Naive thymus-derived CD4-positive, alpha-beta T cell (primary cell): ENCODE data around the gene KAZALD1. TPM values are rescaled to one million over a fixed set of nuclear protein-coding genes. Genes with fewer than 3 reads are reported as not detected.

Experiments used
- ATAC-seq: fragments of 150-1000 bp; cut with Tn5 transposase; 2 replicates; pipeline ENCODE4 v1.10.0; 2021; ENCODE audit warnings: mild to moderate bottlenecking, moderate library complexity
- CTCF ChIA-PET: fragments of 350-600 bp; sonication (Branson Sonifier 250); formaldehyde crosslinking; loops from one replicate; lab custom pipeline; 2021; ENCODE audit warnings: antibody characterized with exemption; lab: Charles Lee
- POLR2A ChIA-PET: fragments of 350-600 bp; sonication (Branson Sonifier 250); formaldehyde crosslinking; loops from one replicate; lab custom pipeline; 2021; ENCODE audit warnings: antibody characterized with exemption, inconsistent platforms; lab: Charles Lee
- DNase-seq, 9 donors: peaks; one replicate each; pipeline versions ENCODE4 v3.0.0 to v3.0.0-alpha.2; 2020 to 2022; ENCODE audit warnings: mixed read lengths in 1 of 9
- H3K27ac ChIP-seq: one replicate; pipeline ENCODE4 v1.7.0; 2013; ENCODE audit warnings: mild to moderate bottlenecking, low read depth, low read length, moderate library complexity
- H3K27me3 ChIP-seq, 2 donors: one replicate each; pipeline ENCODE4 v1.7.0; 2013; ENCODE audit warnings: low read length in 2 of 2, mild to moderate bottlenecking in 2 of 2, moderate library complexity in 2 of 2; ENCODE audit not compliant: control insufficient read depth in 2 of 2, insufficient read depth in 2 of 2
- H3K36me3 ChIP-seq, 3 experiments: 1 replicate in 2 of 3; 2 replicates in 1 of 3; pipeline ENCODE4 v1.7.0; 2013; ENCODE audit warnings: low read length in 3 of 3, mild to moderate bottlenecking in 3 of 3, moderate library complexity in 1 of 3; ENCODE audit not compliant: insufficient read depth in 3 of 3, control insufficient read depth in 2 of 3
- H3K4me1 ChIP-seq, 2 donors: one replicate each; pipeline ENCODE4 v1.7.0; 2013; ENCODE audit warnings: low read length in 2 of 2, mild to moderate bottlenecking in 2 of 2, moderate library complexity in 1 of 2; ENCODE audit not compliant: control insufficient read depth in 2 of 2, insufficient read depth in 2 of 2
- H3K4me3 ChIP-seq: 2 replicates; pipeline ENCODE4 v1.7.0; 2013; ENCODE audit warnings: mild to moderate bottlenecking, low read length
- H3K9me3 ChIP-seq, 3 experiments: 1 replicate in 2 of 3; 2 replicates in 1 of 3; pipeline ENCODE4 v1.7.0; 2013; ENCODE audit warnings: low read length in 3 of 3; ENCODE audit not compliant: control insufficient read depth in 2 of 3
- H3K27ac Mint-ChIP-seq, 9 donors: one replicate each; pipeline ENCODE4 v1.8.0; 2020 to 2022; ENCODE audit warnings: mixed read lengths in 9 of 9, mild to moderate bottlenecking in 8 of 9, moderate library complexity in 5 of 9, inconsistent platforms in 2 of 9
- H3K27me3 Mint-ChIP-seq, 5 donors: one replicate each; pipeline ENCODE4 v1.8.0; 2021 to 2022; ENCODE audit warnings: mixed read lengths in 5 of 5, mild to moderate bottlenecking in 1 of 5
- H3K36me3 Mint-ChIP-seq, 5 donors: one replicate each; pipeline ENCODE4 v1.8.0; 2020 to 2022; ENCODE audit warnings: mixed read lengths in 5 of 5, mild to moderate bottlenecking in 3 of 5, inconsistent platforms in 1 of 5
- H3K4me1 Mint-ChIP-seq, 7 donors: one replicate each; pipeline ENCODE4 v1.8.0; 2020 to 2022; ENCODE audit warnings: mixed read lengths in 7 of 7, mild to moderate bottlenecking in 3 of 7, inconsistent platforms in 1 of 7
- H3K4me3 Mint-ChIP-seq, 10 donors: one replicate each; pipeline ENCODE4 v1.8.0; 2020 to 2022; ENCODE audit warnings: mild to moderate bottlenecking in 10 of 10, mixed read lengths in 10 of 10, moderate library complexity in 6 of 10, inconsistent platforms in 2 of 10
- H3K9me3 Mint-ChIP-seq, 11 donors: one replicate each; pipeline ENCODE4 v1.8.0; 2020 to 2022; ENCODE audit warnings: mixed read lengths in 11 of 11, mild to moderate bottlenecking in 4 of 11, inconsistent platforms in 1 of 11, moderate library complexity in 1 of 11
- intact Hi-C, 2 donors: fragments of 100-400 bp; cut with micrococcal nuclease; formaldehyde crosslinking; loops; one replicate each; pipeline ENCODE4 v1.15.1; 2023
- polyA plus RNA-seq, 2 donors: library from polyadenylated mRNA; unstranded; fragments of 300-500 nt; fragmentation: Illumina TruSeq; gene quantifications; one replicate each; pipeline ENCODE4 v1.2.3, GENCODE V29; 2021
- total RNA-seq, 6 experiments: library from RNA in 5 of 6; stranded (reverse) in 5 of 6; gene quantifications; 1 replicate in 5 of 6; 2 replicates in 1 of 6; pipeline ENCODE4 v1.2.3 and lab custom pipeline; 2021 to 2026

KAZALD1 gene
- total and polyA plus RNA-seq, 7 experiments from 2014 or later = 0.22 to 1.5 (median 0.29) TPM; not detected in 4

- no peak for DNase-seq
- Mint-ChIP-seq H3K9me3 (no peaks in the 10 kb centered on the region), H3K36me3 (peaks cover 6 to 25% (median 10%) of the 10 kb centered on the region in 5 donors), H3K27ac (no peak overlapping the region), H3K27me3 (no peaks in the 10 kb centered on the region), H3K4me1 (peaks cover 13 to 23% (median 17%) of the 10 kb centered on the region in 7 donors), H3K4me3 (no peak overlapping the region)
- Histone ChIP-seq H3K36me3 (peaks cover 0 to 52% (median 28%) of the 10 kb centered on the region in 3 experiments), H3K27ac (no peak overlapping the region), H3K27me3 (no peaks in the 10 kb centered on the region), H3K4me1 (peaks cover 7 to 9% of the 10 kb centered on the region in 2 donors), H3K4me3 (no peak overlapping the region), H3K9me3 (no peaks in the 10 kb centered on the region)
- CTCF ChIA-PET = no interaction called here
- ATAC-seq = no peak
- POLR2A ChIA-PET = no interaction called here
- intact Hi-C loops = loop anchor here (10.0 kb wide), 3 partner anchors 318 to 1018 kb away; partner anchors contain the start of genes ARMH3 (in 1 of the 2) and BTRC (in 1 of the 2)
Measured at GRCh38 chr10:101036726-101037125, 25.1 kb upstream of the KAZALD1 start.

GRCh38 chr10:101038484-101038883 is 23.3 kb upstream of the KAZALD1 start:
- intact Hi-C loops = loop anchor here (10.0 kb wide), 3 partner anchors 316 to 1016 kb away; partner anchors contain the start of genes ARMH3 (in 1 of the 2) and BTRC (in 1 of the 2)
- H3K36me3 ChIP-seq = peaks cover 0 to 48% (median 28%) of the 10 kb centered on the region in 3 experiments
- POLR2A ChIA-PET = no interaction called here

GRCh38 chr10:101040061-101040460 is 21.7 kb upstream of the KAZALD1 start:
- CTCF ChIA-PET = interaction anchor here (0.6 to 4.9 kb wide), 9 partner anchors 9 to 1969 kb away, joined by 3 to 40 read pairs (median 5); partner anchors contain the start of genes PDZD7 and SFXN3
- intact Hi-C loops = loop anchor here in 1 of 2 donors (5.0 kb wide), 1 partner anchor 102 kb away; no protein-coding TSS in a partner anchor
- ATAC-seq (no peak), DNase-seq (no peak)
- H3K4me1 Mint-ChIP-seq = peaks cover 20 to 27% (median 24%) of the 10 kb centered on the region in 7 donors
- no peak overlapping the region for H3K4me3 Mint-ChIP-seq
- H3K4me1 ChIP-seq = peaks cover 5 to 14% of the 10 kb centered on the region in 2 donors
- no peak overlapping the region for H3K27ac ChIP-seq
- H3K27me3 Mint-ChIP-seq = peaks cover 0 to 16% (median 0%) of the 10 kb centered on the region in 5 donors
- POLR2A ChIA-PET = no interaction called here
- no peaks in the 10 kb centered on the region for H3K9me3 Mint-ChIP-seq
- H3K4me3 ChIP-seq = no peak overlapping the region
- no peaks in the 10 kb centered on the region for H3K27me3 ChIP-seq
- peaks cover 6 to 25% (median 10%) of the 10 kb centered on the region in 5 donors for H3K36me3 Mint-ChIP-seq
- no peaks in the 10 kb centered on the region for H3K9me3 ChIP-seq
- peaks cover 0 to 44% (median 23%) of the 10 kb centered on the region in 3 experiments for H3K36me3 ChIP-seq
- H3K27ac Mint-ChIP-seq = no peak overlapping the region

More at GRCh38 chr10:101038484-101038883, 23.3 kb upstream of the KAZALD1 start:
- CTCF ChIA-PET = interaction anchor here (1.1 to 1.2 kb wide), 2 partner anchors 9 to 24 kb away, joined by 4 to 6 read pairs; partner anchors contain the start of gene KAZALD1
- Histone ChIP-seq H3K27me3 (no peaks in the 10 kb centered on the region), H3K4me1 (peaks cover 5 to 14% of the 10 kb centered on the region in 2 donors), H3K9me3 (no peaks in the 10 kb centered on the region), H3K4me3 (no peak overlapping the region), H3K27ac (no peak overlapping the region)
- Mint-ChIP-seq H3K4me3 (no peak overlapping the region), H3K27me3 (peaks cover 0 to 2% (median 0%) of the 10 kb centered on the region in 5 donors), H3K27ac (no peak overlapping the region), H3K9me3 (no peaks in the 10 kb centered on the region), H3K4me1 (peaks cover 21 to 27% (median 23%) of the 10 kb centered on the region in 7 donors), H3K36me3 (peaks cover 6 to 25% (median 10%) of the 10 kb centered on the region in 5 donors)
- DNase-seq (no peak), ATAC-seq (no peak)

GRCh38 chr10:101040851-101041250 is 20.9 kb upstream of the KAZALD1 start:
- ATAC-seq (no peak), DNase-seq (no peak)
- H3K4me3 ChIP-seq = no peak overlapping the region
- peaks cover 0 to 37% (median 22%) of the 10 kb centered on the region in 3 experiments for H3K36me3 ChIP-seq
- Mint-ChIP-seq H3K4me1 (peaks cover 20 to 27% (median 24%) of the 10 kb centered on the region in 7 donors), H3K27ac (peak overlapping the region in 1 of 9 donors; percentile 56), H3K27me3 (peaks cover 0 to 24% (median 3%) of the 10 kb centered on the region in 5 donors), H3K36me3 (peaks cover 6 to 21% (median 10%) of the 10 kb centered on the region in 5 donors), H3K9me3 (no peaks in the 10 kb centered on the region), H3K4me3 (no peak overlapping the region)
- H3K4me1 ChIP-seq = peaks cover 5 to 14% of the 10 kb centered on the region in 2 donors
- H3K27ac ChIP-seq = no peak overlapping the region
- no peaks in the 10 kb centered on the region for H3K9me3 ChIP-seq
- intact Hi-C loops = loop anchor here (1.0 to 5.0 kb wide), 7 partner anchors 9 to 101 kb away; no protein-coding TSS in a partner anchor
- ChIA-PET POLR2A (interaction anchor here (0.8 to 3.9 kb wide), 3 partner anchors 9 to 27 kb away, joined by 4 to 40 read pairs (median 15); partner anchors contain the start of genes KAZALD1, PDZD7 and SFXN3), CTCF (interaction anchor here (0.6 to 6.9 kb wide), 13 partner anchors 10 to 1968 kb away, joined by 3 to 100 read pairs (median 4); partner anchors contain the start of genes KAZALD1, PDZD7 and SFXN3)
- no peaks in the 10 kb centered on the region for H3K27me3 ChIP-seq

- Histone ChIP-seq H3K27me3 (no peaks in the 10 kb centered on the region), H3K4me3 (no peak overlapping the region), H3K4me1 (peaks cover 5 to 14% of the 10 kb centered on the region in 2 donors), H3K36me3 (peaks cover 0 to 32% (median 19%) of the 10 kb centered on the region in 3 experiments), H3K27ac (no peak overlapping the region), H3K9me3 (no peaks in the 10 kb centered on the region)
- Mint-ChIP-seq H3K4me1 (peaks cover 20 to 27% (median 24%) of the 10 kb centered on the region in 7 donors), H3K36me3 (peaks cover 6 to 16% (median 8%) of the 10 kb centered on the region in 5 donors), H3K4me3 (peak overlapping the region in 2 of 10 donors; percentile 16 to 96), H3K27ac (peak overlapping the region in 2 of 9 donors; percentile 29 to 56), H3K9me3 (no peaks in the 10 kb centered on the region), H3K27me3 (peaks cover 3 to 29% (median 6%) of the 10 kb centered on the region in 5 donors)
- ChIA-PET CTCF (interaction anchor here (0.6 to 6.9 kb wide), 12 partner anchors 10 to 519 kb away, joined by 3 to 100 read pairs (median 4); partner anchors contain the start of genes KAZALD1, PDZD7 and SFXN3), POLR2A (interaction anchor here (0.6 to 3.9 kb wide), 5 partner anchors 10 to 103 kb away, joined by 3 to 40 read pairs (median 4); partner anchors contain the start of genes KAZALD1, PDZD7 and SFXN3)
- intact Hi-C loops = loop anchor here (1.0 to 5.0 kb wide), 7 partner anchors 9 to 101 kb away; no protein-coding TSS in a partner anchor
- peak; percentile 92 for ATAC-seq
- peak in 8 of 9 donors; percentile 63 to 80 (median 76) for DNase-seq
Measured at GRCh38 chr10:101041252-101041761, 20.5 kb upstream of the KAZALD1 start.

GRCh38 chr10:101042118-101042517 is 19.7 kb upstream of the KAZALD1 start:
- H3K4me1 ChIP-seq = peaks cover 5 to 14% of the 10 kb centered on the region in 2 donors
- Mint-ChIP-seq H3K27ac (peak overlapping the region in 4 of 9 donors; percentile 11 to 96 (median 86)), H3K9me3 (no peaks in the 10 kb centered on the region), H3K4me3 (peak overlapping the region; percentile 86 to 99 (median 94)), H3K4me1 (peaks cover 20 to 27% (median 24%) of the 10 kb centered on the region in 7 donors), H3K36me3 (peaks cover 6 to 15% (median 7%) of the 10 kb centered on the region in 5 donors), H3K27me3 (peaks cover 9 to 37% (median 14%) of the 10 kb centered on the region in 5 donors)
- DNase-seq = no peak
- CTCF ChIA-PET = interaction anchor here (1.6 to 6.9 kb wide), 6 partner anchors 10 to 99 kb away, joined by 4 to 100 read pairs (median 26); partner anchors contain the start of genes KAZALD1, PDZD7 and SFXN3
- POLR2A ChIA-PET = interaction anchor here (0.8 to 3.9 kb wide), 4 partner anchors 11 to 45 kb away, joined by 3 to 40 read pairs (median 12); partner anchors contain the start of genes KAZALD1, PDZD7 and SFXN3
- intact Hi-C loops = loop anchor here (1.0 to 5.0 kb wide), 2 partner anchors 8 to 100 kb away; no protein-coding TSS in a partner anchor
- H3K9me3 ChIP-seq = no peaks in the 10 kb centered on the region
- H3K27ac ChIP-seq = peak overlapping the region; percentile 67
- ATAC-seq = no peak
- H3K27me3 ChIP-seq = no peaks in the 10 kb centered on the region
- peaks cover 0 to 24% (median 11%) of the 10 kb centered on the region in 3 experiments for H3K36me3 ChIP-seq
- H3K4me3 ChIP-seq = peak overlapping the region; percentile 82
